Fibroblast of skin of back (primary cell): ENCODE measurements around the gene TDP2.
A peak's percentile ranks its signal among the peaks of the same experiment; 100 is the strongest.
"Not testable (repeated sequence)": the region's sequence is repeated elsewhere in the genome, so short reads cannot be mapped to it uniquely, and the experiment has no call there.

Source experiments
- DNase-seq: peaks from one replicate; pipeline ENCODE4 v3.0.0-alpha.2; 2013

Gene TDP2

DNA sequence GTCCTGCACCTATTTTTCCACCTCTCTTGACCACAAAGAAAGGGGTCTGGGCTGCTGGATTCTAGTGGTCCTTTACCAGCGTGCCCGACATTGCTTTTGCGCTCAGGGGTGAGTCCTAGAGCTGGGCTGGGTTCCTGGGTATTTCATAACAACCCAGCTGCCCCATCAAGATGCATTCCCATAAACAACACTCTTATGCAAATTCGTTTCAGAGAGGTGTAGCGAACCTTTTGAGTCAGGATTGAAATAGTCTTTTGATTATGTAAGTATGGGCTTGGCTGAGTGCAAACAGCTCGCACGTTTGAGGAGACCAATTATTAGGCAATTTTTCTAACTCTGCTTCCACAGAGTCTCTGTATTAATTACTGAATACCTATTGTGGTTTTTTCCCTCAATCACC lies 13.9 kb upstream of the TDP2 start:
- DNase-seq = no peak

DNA sequence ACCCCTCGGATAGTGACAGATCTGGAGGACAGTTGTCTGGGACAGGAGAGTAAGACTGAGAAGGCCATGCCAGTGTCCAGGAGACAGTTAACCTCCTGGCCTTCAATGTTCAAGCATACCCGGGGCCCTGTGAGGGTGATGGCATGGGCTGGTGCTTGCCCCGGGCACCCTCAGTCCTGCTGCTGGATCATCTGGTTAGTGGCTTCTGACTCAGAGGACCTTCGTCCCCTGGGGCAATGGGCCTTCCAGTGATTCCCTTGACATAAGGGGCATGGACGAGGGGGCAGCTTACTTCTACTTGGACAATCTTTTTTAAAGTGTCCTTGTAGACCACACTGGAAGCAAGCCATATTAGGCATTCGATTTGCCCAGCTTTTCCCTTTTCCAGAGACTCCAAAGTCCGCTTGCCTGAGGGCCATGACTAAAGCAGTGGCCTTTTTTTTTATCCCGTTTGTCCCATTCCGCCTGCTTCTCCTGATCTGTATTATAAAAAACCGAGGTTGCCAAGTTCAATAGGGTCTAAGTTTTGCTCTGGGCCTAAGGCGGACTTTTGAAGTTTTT lies 12.2 kb upstream of the TDP2 start:
- DNase-seq = not testable (repeated sequence)

DNA sequence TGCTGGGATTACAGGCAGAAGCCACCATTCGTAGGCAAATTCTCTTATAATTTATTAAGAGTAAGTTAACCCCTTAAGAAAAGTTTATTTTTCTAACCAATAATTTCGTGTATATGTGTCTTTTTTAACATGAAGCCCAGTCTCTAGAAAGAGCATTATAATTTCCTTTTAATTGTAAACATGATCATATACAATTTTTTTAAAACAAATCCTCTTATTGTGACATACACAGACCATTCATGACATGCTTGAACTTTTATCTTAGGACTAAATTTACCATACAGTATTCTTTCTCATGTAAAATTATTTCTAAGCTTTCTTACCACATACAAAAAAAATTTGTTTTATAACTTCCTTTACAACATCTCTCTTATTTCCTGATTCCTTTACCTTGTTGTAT lies 6.9 kb upstream of the TDP2 start:
- DNase-seq = no peak

DNA sequence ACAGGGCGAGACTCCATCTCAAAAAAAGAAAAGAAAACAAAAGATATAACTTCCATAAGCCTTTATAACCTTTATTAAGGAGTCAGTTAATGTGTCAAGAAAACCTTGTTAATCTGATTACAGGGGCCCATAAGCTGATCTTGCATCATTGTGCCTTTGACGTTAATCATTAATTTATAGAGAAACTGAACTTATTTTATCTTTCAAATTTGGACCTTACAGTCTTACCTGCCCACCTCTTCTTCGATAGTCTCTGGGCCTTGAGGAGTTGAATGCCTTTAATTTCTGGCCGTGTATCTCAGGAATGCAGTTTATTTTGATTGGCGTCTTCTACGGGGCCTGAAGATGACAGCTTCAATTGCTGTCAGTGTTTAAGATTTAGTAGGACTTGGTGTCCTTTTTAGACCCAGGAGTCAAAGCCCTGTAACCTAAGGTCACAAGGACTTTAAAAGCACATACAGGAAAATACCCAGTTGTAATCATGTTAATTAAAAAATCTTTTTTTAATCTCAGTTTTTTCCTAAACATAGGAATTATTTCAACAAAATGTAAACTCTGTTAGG lies 6.0 kb upstream of the TDP2 start:
- no peak for DNase-seq

DNA sequence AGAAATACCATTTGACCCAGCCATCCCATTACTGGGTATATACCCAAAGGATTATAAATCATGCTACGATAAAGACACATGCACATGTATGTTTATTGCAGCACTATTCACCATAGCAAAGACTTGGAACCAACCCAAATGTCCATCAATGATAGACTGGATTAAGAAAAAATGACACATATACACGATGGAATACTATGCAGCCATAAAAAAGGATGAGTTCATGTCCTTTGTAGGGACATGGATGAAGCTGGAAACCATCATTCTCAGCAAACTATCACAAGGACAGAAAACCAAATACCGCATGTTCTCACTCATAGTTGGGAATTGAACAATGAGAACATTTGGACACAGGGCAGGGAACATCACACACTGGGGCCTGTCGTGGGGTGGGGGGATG lies 4.4 kb upstream of the TDP2 start:
- DNase-seq = not testable (repeated sequence)

DNA sequence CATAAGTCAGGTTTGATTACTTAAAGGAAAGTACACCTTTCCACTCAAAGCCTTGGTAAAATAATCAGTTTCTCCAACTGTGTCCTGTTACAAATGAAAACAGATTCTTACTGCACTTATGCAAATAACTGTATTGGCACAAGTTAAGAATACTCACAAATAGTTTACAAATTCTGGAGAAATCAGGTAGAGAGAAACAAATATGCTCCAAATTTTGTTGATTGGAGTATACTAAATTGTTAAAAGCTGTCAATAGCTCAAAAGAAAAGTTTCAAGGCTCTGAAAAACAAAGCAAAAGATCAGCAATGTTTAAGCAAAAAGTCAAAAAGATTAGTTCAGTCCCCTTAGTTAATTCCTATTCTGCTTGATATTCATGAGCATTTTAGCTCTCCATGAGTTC lies 3.8 kb upstream of the TDP2 start:
- DNase-seq = not testable (repeated sequence)

DNA sequence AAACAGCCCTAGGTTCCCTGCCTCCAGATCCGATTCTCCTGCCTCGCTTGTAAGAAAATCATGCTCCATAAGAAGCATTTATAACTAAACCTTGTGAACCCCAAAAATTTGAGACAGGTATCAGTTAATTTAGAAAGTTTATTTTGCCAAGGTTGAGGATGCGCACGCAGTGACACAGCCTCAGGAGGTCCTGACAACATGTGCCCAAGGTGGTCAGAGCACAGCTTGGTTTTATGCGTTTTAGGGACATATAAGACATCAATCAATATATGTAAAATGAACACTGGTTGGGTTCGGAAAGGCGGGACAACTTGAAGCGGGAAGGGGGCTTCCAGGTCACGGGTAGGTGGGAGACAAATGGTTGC lies 2.3 kb upstream of the TDP2 start:
- no peak for DNase-seq

DNA sequence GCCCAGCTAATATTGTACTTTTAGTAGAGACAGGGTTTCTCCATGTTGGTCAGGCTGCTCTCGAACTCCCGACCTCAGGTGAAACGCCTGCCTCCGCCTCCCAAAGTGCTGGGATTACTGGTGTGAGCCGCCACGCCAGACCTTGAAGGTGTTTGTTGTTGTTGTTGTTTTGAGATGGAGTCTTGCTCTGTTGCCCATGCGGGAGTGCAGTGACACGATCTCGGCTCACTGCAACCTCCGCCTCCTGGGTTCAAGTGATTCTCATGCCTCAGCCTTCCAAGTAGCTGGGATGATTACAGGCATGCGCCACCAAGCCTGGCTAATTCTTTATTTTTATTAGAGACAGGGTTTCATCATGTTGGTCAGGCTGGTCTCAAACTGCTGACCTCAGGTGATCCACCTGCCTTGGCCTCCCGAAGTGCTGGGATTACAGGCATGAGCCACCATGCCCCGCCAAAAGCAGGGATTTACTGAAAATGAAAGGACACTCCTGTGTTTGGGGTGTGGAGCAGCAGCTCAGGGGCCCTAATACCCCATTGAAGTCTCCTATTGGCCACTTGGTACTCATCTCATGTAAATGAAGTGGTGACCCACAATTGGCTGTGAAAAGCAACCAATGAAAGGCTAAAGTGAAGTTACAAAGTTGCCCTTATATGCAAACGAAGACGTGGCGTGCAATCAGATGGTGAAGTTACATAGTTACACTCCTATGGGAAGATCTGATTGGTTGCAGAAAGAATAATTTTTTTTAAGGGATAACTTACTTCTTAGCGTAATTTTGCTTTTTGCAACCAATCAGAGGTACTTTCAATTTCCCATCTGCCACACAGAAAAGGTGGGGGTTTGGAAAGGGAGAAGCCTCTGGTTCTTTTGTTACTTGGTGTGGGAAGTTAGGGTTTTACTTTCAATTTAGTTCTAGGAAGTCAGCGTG lies 1.6 kb upstream of the TDP2 start:
- not testable (repeated sequence) for DNase-seq

DNA sequence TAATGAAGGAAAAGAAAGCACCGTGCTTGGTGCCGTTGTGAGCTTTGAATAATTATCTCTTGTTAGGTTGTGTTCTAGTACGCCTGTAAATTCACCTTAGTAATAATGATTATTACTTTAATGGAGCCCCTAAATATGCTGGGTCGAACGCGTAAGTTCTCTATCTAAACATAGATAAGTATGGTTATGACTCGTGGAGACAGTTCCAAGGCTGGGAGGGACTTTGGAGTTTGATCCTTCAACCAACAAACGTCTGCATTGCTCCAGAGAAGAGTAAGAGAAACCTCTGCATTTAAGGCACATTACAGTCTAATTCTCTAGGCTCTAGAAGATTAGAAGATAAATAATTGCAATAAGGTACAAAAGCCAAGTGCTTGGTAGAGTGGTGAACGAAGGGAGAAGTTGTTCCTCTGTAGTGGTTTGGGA lies 692 bp upstream of the TDP2 start:
- peak; percentile 50 for DNase-seq

DNA sequence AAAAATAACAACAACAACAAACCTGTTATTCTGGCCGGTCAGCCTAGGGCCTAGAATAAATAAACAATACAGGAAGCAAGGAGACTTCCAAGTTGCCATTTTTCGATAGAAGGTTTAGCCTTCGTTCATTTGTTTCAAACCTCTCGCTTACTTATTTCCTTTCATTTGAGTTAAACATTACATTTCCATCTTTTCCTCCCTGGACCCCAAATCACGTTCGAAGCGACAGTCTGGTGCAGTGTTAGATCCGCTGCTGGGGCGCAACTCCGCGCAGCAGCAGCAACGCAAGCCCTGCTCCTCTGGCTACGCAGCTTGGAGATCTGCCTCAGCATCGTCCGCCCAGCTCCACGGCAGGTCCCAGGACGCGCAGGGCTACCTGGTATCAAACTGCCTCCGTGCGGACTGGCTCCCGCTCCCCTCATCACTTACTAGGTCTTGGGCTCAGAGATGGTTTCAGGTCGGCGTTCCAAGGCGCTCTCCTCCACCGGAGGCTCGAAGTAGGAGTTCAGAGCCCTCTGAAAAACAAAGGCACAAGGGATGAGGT lies 530 bp downstream of the TDP2 start:
- peak; percentile 18 for DNase-seq

DNA sequence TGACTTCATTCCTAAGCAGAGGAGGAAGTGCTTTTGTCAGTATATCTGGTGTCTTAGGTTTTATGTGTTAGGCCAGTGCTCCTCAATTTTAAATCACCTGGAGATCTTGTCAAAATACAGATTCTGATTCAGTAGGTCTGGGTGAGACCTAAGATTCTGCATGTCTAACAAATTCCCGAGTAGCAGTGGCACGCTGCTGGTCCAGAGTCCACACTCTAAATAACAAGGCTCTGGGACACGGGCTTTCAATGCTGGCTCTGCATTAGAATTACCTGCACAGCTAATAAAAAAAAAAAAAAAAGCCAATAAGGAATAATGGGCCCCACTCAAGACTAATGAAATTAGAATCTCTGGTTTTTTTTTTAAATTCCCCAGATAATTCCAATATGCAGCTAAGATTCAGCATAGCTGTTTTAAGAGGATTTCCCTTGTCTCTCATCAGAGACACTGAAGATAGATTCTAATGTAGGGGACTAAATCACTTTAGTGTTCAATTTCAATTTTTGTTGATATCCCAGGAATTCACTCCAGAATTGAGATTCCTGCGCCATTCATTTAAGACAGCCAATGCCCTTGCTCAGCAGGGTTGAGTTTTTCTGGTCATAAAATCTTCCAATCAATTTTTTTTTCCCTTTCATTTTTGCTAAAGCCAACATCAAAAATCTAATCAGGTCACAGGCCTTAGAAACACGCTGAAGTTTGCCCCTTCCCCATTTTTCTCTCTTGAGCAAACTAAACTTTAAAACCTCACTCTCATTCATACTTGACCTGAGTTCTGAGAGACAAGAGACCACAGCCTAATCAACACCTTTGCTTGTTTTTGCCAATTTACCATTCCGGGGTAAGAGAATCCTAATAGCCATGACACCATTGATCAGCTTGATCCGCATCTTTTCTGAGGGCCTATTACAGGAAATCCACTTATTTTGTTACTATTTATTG lies 2.4 kb downstream of the TDP2 start:
- DNase-seq = no peak

DNA sequence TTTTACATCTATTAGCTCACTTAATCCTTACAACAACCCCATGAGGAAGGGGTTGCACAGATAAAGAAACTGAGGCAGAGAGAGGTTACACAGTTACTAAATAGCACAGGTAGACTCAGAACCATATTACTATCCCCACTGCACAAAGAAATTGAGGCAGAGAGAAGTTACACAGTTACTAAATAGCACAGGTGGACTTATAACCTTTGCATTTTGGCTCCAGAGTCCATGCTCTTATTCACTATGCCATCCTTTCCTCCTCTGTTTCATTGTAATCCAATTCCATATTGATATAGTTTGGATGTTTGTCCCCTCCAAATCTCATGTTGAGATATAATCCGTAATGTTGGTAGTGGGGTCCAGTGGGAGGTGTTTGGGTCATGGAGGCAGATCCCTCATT lies 3.5 kb downstream of the TDP2 start:
- DNase-seq = no peak

DNA sequence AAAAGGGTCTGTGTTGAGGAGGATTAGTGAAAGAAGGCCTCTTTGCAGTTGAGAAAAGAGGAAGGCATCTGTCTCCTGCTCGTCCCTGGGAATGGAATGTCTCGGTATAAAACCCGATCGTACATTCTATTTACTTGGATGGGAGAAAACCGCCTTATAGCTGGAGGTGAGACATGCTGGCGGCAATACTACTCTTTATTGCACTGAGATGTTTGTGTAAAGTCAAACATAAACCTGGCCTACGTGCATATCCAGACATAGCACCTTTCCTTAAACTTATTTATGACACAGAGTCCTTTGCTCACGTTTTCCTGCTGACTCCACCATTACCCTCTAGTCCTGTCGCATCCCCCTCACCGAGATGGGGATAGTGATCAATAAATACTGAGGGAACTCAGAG lies 4.5 kb downstream of the TDP2 start:
- no peak for DNase-seq

DNA sequence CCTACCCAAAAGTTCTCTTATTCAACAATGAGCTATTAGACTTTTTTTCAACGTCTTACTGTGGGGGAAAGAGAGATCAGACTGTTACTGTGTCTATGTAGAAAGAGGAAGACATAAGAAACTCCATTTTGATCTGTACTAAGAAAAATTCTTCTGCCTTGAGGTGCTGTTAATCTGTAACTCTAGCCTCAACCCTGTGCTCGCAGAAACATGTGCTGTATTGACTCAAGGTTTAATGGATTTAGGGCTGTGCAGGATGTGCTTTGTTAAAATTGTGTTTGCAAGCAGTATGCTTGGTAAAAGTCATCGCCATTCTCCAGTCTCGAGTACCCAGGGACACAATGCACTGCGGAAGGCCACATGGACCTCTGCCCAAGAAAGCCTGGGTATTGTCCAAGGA lies 4.9 kb downstream of the TDP2 start:
- not testable (repeated sequence) for DNase-seq

DNA sequence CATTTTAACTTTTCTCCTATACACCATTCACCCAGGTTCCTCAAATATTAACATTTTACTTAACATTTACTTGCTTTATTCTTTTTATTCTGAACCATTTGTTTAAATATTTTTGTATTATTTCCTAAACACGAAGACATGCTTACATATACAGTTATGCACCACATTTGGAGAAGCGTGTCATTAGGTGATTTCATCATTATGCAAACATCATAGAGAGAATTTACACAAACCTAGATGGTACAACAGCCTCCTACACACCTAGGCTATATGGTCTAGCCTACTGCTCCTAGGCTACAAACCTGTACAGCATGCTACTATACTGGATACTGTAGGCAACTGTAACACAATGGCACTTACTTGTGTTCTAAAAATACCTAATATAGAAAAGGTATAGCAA lies 6.6 kb downstream of the TDP2 start:
- DNase-seq = no peak

DNA sequence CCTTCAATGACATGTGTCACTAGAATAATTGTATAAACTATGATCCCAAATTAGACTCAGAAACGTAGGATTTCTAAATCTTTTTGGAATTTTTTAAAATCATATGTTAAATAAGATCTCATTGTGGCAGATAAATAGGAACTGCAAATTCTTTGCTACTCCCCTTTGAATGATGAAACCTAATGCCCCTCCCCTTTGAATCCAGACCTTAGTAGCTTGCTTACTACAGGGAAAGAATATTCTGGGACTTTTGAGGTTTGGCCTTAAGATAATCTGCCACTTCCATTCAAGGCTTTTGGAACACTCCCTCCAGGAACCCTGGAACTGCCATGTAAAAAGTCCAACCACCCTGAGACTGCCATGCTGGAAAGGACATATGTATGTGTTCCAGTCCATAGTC lies 7.1 kb downstream of the TDP2 start:
- no peak for DNase-seq

DNA sequence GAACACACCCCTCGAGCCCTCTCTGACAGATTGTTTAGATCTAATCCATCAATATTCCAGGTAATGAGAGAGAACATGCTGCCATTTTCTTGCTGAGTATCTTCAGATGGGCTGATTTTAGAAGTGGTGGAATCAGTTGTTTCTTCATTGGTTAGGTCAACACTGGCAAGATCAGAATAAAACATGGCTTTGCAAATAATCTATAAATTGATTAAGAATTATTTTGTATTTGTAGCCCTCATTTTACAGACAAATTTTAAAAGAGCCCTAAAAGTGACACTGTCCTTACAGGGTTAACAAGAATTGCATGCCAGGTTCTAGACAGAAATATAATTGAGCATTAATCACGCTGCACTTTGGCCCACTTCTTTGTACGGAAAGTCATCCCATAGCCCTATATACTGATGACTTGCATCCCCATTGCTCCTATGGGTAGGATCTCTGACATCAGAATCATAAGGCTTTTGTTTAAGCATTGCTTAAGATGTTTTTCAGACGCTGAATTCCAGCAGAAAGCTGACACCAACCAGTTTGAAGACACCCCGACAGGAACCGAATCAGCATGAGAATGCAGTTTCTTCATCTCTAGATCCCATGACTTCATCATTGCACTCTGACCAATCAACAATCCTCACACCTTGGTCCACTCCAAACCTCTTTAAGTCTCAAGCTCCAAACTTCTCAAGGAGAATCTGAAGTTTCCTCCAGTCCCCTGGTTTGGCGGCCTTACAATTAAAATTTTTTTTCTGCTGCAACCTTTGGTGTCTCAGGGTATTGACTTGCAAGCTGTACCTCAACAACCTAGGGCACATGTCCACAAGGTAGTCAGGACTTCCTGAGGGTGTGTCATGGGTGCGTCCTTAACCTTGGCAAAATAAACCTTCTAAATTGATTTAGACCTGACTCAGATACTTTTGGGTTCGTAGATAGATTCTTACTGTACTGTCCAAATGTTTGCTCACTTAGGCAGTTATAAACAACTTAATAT lies 7.8 kb downstream of the TDP2 start:
- DNase-seq = no peak

DNA sequence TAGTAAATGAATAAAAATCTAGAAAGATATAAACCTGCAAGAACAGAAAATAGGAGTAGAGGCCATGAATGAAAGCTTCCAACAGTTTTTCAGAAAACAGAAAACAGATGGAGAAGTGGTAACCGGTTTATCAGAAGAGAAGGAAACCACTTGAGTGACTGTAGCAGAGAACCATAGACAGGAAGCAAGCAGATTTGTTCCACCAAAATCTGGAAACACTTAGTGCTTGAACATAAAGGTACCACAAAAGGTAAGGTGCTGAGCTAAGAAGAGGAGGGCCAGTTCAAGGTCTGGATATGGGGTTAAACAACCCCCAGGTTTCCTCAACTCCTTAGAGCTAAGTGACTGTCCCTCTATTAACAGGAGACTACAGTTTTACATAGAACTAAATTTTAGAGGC lies 11.5 kb downstream of the TDP2 start:
- DNase-seq = no peak

DNA sequence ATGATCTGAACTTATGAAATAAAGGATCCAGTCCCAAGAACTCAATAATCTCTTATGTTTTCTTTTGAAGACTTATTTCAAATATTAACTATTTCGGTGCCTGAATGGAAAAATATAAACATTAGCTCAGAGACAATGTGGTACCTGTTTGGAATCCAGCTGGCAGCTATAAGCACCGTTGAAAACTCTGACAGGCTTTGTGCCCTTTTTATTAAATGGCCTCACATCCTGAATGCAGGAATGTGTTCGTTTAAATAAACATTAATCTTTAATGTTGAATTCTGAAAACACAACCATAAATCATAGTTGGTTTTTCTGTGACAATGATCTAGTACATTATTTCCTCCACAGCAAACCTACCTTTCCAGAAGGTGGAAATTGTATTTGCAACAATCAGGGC lies 16.3 kb downstream of the TDP2 start:
- no peak for DNase-seq

DNA sequence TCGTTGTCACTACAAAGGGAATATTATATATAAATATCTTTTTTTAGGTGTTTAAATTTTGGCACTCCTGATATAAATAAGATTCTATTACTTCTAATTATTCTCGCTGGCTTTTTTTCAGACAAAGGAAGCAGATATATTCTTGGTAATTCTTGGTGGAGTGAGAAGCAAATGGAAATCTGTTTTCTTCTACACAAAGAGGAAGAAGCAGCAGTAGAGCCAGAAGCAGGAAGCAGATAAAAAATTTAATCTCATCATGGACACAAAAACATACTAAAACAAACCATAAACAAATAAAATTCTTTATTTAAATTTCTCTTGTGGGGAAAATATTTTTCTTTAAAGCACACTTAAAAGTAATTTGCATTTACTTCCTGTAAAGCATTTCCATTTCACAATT lies 17.0 kb downstream of the TDP2 start:
- no peak for DNase-seq

DNA sequence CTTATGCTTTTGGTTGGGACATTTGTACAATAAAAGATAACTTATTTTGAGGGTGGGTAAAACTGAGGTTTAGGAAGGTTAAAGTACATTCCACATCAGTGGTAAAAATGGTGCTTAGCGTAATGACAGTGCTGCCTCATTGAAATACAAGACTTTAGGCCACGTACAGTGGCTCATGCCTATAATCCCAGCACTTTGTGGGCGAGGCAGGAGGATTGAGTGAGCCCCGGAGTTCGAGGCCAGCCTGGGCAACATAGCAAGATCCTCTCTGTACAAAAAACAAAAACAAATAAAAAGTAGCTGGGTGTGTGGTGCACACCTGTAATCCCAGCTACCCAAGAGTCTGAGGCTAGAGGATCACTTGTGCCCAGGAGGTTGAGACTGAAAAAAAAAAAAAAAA lies 18.4 kb downstream of the TDP2 start:
- no peak for DNase-seq
